Activated gamma-delta T cell treated with Interleukin-2 at 50 U/mL for 16 hours (primary cell): ENCODE data around the gene MED15.
A peak's percentile ranks its signal among the peaks of the same experiment; 100 is the strongest.
"Not testable (repeated sequence)": the region's sequence is repeated elsewhere in the genome, so short reads cannot be mapped to it uniquely, and the experiment has no call there.

Source experiments
- DNase-seq: peaks from one replicate; pipeline ENCODE4 v3.0.0-alpha.2; 2020

The MED15 gene

GRCh38 chr22:20483771-20484170 is 23.6 kb upstream of the MED15 start:
- no peak for DNase-seq

- no peak for DNase-seq
Observed at GRCh38 chr22:20484948-20485683, 22.3 kb upstream of the MED15 start.

GRCh38 chr22:20486229-20486628 is 21.2 kb upstream of the MED15 start:
- no peak for DNase-seq

- DNase-seq: no peak
Observed at GRCh38 chr22:20487715-20488114, 19.7 kb upstream of the MED15 start.

GRCh38 chr22:20488946-20489345 is 18.5 kb upstream of the MED15 start:
- no peak for DNase-seq

- no peak for DNase-seq
Observed at GRCh38 chr22:20490183-20490940, 17.0 kb upstream of the MED15 start.

- no peak for DNase-seq
Observed at GRCh38 chr22:20490941-20491307, 16.5 kb upstream of the MED15 start.

- DNase-seq: no peak
Observed at GRCh38 chr22:20491346-20491745, 16.1 kb upstream of the MED15 start.

GRCh38 chr22:20494978-20495860 is 12.2 kb upstream of the MED15 start, which contains the start of gene KLHL22:
Gene KLHL22 (minus strand): TSS chr22:20495795. CDS start chr22:20489211, 6,584 bp downstream.
- peak; percentile 14 for DNase-seq

- DNase-seq: peak; percentile 91
Observed at GRCh38 chr22:20495861-20496681, 11.3 kb upstream of the MED15 start.

GRCh38 chr22:20497426-20497825 is 10.0 kb upstream of the MED15 start:
- no peak for DNase-seq

- DNase-seq: no peak
Observed at GRCh38 chr22:20498913-20499312, 8.5 kb upstream of the MED15 start.

- no peak for DNase-seq
Observed at GRCh38 chr22:20499769-20500168, 7.6 kb upstream of the MED15 start.

GRCh38 chr22:20503816-20504215 is 3.6 kb upstream of the MED15 start:
- DNase-seq: no peak

GRCh38 chr22:20504293-20504922 is 3.0 kb upstream of the MED15 start:
- not testable (repeated sequence) for DNase-seq

GRCh38 chr22:20506543-20507252 is 712 bp upstream of the MED15 start:
- no peak for DNase-seq

- not testable (repeated sequence) for DNase-seq
Observed at GRCh38 chr22:20508067-20508755, 801 bp downstream of the MED15 start.

- DNase-seq: no peak
Observed at GRCh38 chr22:20508815-20509271, 1.4 kb downstream of the MED15 start.

GRCh38 chr22:20509344-20510047 is 2.1 kb downstream of the MED15 start:
- DNase-seq: peak; percentile 29
